Embryonic facial prominence (tissue), 1 donor: Measurements from ENCODE around the gene CRACDL.

Source experiments
- DNase-seq: peaks from one replicate; pipeline ENCODE4 v3.0.0-alpha.2; 2016; ENCODE audit errors: extremely low spot score

The CRACDL gene

DNA sequence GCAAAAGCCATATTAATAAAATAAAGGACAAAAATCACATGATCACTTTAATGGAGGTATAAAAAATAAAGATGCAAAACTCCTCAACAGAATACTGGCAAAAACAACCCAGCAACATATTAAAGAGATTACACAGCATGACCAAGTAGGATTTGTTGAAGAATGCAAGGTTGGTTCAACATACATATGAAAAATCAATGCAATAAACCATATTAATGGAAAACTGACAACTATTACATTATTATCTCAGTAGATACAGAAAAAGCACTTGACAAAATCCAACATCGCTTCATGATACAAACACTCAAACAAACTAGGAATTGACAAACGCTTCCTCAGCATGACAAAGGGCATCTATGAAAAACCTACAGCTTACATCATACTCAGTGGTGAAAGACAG lies 76.7 kb downstream of the CRACDL start:
- DNase-seq: no peak

DNA sequence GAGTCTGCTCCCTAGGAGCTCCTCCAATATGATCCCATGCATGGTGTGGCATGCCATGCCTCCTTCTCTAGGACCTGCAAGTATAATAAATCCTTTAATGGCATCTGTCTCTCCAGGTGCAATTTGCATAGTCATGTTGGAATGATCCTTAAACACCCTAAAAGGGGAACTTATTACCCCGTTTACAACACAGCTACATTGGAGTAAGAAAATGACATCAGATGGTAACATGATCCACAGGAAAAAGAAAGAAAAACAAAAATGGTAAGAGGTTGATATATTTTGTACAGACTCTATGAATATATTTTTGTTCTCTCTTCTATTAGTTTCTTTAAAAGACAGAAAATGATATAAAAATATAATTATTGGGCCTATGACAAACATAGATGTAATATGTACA lies 79.0 kb downstream of the CRACDL start:
- no peak for DNase-seq

DNA sequence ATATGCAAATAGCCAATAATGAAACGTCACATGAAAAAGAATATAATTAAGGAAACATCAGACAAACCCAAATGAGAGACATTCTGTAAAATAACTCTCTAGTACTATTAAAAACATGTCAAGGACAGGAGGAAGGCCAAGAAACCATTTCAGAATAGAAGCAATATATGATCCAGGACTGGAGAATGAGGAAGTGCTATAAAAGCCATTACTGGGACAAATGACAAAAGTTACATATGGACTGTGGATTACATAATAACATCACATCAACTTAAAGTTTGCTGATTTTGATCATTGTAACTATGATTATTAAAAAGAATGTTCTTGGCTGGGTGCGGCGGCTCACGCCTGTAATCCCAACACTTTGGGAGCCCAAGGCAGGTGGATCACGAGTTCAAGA lies 81.3 kb downstream of the CRACDL start:
- no peak for DNase-seq

DNA sequence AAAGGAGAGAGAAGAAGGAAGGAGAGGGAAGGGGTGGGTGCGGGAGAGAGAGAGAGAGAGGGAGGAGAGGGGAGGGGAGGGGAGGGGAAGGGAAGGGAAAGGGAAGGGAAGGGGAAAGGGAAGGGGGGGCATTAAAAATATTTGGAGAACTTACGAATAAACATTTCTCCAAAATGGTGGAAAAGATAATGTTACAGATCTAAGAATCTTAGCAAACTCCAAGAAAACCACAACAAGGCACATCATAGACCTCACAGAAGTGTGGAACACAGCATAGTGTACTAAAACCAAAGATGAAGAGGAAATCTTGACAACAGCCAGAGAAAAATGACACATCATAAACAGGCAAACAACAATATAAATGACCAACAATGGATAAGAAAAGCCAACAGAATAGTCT lies 83.1 kb downstream of the CRACDL start:
- DNase-seq: no peak

DNA sequence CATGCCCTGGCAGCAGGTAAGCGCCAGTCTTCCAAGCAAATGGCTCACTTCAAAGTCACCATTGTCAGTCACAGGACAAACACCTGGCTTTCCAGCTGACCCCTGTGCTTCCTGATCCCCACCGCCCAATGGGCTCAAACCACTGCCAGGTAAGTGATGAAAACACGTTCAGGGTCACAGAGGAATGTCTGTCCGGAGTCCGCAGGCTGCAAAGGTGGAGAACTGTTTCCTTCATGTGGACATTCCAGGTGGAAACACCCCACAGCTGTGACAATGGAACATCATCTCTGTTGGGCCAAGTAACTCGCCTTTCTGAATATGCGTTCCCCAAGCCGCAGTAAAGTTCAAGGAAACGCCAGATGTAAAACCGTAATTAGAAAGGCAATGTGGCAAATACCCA lies 86.0 kb downstream of the CRACDL start:
- no peak for DNase-seq

DNA sequence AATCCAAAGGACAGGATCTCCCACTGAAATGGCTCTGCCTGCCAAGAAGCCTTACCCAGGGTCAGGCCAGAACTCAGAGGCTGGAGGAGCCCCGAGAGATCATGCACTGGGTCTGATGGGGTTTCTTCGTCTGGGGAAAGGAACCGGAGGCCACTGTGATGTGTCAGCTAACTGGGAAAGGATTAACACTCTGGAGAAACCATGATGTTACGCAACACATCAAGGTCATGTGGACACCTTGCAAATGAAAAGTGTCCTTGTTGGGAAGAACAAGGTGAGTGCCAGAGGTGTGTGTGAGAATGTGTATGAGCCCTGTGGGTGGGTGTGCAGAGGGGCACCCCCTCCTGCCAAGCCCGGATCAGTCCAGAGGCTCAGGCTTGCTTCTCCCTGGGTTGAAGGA lies 86.9 kb downstream of the CRACDL start:
- no peak for DNase-seq

DNA sequence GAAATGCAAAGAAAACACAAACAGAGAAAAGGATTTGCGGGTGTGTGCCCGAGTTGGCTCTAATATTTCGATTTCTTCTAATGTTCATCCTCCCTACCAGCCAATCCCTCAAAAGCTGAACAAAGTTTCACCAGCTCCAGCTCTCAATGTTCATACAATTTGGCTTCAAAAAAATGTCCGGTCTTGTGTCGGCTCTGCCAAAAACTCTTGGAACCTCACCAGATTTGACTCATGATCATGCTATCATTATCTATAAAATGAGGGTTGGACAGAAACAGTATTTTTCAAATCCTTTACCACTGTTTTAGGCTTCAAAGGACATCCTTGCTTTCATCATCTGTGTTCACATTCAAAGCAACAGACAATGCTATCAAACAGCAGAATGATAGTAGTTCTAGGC lies 88.2 kb downstream of the CRACDL start:
- no peak for DNase-seq

DNA sequence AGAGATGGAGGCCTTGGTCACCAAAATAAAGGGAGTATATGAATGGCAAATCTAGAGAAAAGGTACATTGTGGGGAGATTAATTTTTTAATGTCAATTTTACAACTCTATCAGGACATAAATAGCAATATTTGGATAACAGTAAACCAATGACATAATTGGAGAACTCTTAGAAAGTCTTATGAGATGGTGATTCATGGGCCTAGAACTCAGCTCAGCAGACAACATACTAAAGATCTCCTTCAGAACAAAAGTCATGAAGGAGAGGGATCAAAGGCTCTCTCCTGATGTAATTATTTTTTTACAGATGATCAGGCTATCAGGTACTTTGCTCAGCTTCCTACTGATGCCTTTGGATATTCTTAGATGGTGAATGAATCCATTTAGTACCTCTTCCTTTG lies 90.0 kb downstream of the CRACDL start:
- DNase-seq: no peak

DNA sequence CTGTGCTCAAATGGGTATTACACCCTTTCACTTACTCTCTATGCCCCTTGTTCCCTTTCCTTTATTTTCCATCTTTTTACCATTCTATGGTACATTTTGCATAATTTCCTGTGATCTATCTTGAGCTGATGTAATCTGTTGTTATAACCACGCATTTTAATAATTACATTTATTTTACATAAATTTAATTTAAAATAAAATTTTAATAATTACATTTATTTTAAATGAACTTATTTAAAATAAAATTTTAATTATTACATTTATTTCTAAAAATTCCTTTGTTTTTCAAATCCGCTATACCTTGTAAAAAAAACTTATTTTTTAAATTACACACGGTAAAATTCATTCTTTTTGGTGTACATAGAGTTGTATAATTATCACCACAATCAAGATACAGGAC lies 93.9 kb downstream of the CRACDL start:
- no peak for DNase-seq

DNA sequence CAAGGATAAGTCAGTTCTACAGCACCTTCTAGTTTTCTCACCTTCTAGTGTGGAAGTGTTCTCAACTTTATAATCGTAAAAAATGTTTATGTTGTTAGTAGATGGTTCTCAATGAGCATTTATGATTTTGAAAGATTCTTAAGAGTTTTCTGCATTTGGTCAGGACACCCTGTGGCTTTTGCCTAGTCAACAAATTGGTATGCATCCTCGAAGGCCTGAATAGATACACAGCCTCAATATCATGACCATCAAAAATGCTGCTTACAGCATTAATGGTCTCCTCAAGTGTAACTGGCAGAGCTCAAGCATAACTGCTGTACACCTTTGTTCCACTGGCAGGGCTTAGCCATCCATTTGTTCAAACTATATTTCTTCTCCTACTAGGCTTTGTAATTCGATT lies 96.7 kb downstream of the CRACDL start:
- DNase-seq: no peak

DNA sequence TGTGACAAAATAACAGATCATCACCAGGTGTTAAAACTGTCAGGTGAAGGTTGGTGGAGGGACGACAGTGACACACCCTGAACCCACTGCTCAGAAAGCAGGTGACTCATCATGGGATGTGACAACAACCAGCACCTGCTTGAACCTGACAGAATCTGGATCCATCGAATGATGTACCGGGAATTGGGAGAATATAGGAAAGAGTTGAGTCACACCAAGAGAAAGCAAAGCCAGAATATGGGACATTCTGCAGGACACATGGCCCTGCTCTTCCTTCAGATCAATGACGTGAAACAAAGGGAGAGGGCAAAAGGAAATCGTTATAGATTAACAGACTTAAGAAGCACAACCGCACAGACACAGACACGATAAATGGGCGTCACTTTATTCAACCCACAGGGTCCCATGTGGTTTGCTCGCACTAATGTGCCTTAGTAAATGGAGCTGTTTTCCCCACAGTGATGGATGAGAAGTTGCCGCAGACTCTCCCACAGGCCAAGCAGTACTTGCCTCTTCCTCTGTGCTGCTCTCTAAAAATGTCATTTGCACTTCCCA lies 100.1 kb downstream of the CRACDL start:
- no peak for DNase-seq

DNA sequence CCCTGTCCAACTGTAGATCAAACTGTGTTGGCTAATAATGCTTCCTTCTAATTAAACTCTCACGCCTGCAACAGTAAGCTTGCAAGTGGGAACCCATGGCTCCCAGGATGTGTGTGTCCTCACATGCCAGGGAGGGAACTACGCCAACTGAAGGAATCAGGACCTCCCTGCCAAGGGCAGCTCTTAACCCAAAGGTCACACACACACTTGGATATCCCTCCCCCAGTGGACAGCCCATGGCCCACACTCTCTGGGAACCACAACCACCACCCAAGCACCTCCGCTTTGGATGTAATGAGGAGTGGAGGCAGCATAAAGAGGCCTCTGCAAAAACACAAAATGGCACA lies 102.1 kb downstream of the CRACDL start:
- DNase-seq: no peak

DNA sequence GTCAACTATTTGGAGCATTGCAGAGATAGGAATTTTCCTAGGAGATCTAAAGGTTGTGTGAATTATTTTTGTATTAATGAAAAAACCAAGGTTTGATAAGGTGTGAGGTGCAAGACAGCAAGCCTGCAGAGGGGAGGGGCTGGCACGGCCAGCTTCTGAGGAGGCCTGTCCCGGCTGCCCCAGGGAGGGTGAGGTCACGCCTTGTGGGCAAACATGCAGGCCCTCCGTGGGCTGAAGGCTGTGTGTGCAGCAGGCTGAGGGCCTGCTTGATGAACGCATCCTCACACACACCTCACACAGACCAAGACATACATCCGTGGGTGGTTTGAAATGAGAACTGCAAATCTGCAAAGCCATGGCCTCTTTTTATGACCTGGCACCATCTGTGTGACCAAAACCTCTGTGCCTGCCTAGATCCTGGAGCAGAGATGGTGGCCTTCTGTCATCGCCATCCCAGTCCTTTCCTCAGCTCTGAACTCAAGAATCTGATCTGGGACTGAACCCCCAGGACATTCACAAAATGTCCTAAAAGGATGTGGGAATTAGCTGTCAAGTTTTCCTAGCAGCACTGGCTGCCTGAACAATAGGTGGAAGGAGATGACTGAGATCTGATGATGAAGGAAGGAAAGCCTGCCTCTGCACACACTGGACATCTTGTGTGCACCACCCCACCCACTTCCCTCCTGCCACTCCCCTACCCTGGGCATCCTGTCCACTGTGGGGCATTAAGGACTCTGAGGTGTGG lies 102.7 kb downstream of the CRACDL start:
- DNase-seq: no peak

DNA sequence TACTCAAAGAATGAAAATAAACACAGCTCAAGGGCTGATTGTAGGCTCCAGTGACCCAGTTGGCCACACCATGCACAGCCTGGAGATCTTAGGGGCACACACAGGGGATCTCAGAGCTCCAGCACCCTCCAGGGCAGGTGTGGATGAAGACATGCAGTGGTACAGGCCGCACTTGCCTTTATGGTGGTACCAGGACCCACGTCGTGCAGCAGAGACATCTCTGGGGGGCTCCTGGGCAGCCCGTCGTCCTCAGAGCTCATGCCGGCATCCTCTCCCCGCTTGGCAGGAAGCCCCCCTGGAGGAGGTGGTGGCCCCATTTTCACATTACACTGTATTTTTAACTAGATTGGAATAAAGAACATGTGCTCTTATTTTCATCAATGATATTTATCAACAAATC lies 103.9 kb downstream of the CRACDL start:
- no peak for DNase-seq

DNA sequence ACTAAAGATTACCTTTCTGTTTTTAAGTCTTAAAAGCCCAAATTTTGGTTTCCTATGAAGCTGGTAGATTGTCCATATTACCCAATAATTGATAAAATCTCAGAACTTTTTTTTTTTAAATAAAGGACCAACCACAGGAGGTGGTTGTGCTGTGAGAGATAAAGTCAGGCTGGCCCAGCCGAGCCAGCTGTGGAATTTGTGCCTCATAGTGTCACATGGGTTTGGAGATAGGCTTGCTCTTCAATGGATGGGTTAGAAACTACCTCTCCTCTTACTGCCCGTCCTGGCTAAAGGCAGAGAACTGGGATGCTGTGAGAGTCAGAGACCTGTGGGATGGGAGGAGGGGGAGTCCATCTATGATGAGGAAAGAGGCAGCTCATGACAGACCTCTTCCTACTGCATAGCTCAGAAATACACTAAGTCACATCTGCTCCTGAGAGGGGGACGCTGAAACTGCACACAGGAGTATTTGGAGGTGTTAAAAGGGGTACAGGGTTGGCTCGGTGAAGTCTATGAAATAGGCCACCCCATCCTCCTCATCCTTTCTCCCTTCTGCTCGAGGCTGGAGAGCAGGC lies 105.4 kb downstream of the CRACDL start:
- no peak for DNase-seq

DNA sequence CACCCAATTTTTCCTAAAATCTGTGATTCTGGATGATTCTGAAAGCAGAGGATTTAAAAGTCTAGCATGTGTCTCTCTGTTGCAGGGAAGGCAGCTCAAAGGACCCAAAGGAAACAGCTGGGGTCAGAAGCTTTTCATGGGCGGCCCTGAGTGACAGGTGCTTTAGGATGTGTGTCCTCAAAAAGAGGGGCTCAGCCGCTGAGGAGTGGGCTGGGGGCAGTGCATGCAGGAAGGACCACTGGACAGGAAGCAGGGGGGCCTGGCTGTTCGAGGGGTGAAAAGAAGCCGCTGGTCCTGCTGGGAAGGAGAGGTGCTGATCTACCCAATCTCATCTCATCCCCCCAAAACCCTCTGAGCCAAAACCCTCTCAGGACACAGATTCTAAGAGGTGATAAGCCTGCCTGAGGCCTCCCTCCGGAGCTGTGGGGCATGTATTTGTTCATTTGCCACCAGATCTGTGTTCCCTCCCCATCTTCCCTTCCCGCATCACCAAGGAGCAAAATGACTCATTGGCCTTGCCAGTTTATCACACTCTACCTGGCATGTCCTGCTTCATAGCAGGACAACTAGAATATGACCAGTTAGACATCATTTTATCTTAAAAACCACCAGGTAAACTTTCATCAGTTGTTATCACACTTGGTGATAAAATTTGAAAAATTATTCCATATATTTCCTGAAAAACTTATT lies 106.3 kb downstream of the CRACDL start:
- no peak for DNase-seq

DNA sequence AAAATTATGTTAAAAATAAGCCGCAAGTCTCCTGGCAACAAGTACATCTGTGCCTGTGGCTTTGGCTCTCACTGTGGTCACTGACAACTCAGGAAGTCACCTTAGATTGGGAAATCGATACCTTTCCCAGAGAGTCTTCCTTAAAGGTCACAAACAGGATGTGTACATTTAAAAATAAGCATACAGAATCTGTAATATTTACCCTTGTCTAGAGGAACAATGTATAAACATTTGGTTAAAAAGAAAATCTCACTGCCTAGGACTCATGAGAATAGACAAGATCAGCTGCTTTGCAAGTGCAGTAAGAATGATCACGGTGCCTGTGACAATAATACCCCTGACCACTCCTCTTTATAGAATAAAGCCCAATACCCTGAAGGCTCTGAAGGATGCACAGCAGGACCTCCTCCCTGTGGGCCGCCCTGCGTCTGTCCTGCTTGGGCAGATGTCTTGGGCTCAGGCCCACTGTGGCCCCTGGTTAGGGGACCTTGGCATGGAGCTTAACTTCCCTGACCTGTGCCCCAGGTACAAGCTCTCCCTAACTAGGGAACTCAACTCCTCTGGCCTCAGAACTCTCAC lies 107.1 kb downstream of the CRACDL start:
- no peak for DNase-seq

DNA sequence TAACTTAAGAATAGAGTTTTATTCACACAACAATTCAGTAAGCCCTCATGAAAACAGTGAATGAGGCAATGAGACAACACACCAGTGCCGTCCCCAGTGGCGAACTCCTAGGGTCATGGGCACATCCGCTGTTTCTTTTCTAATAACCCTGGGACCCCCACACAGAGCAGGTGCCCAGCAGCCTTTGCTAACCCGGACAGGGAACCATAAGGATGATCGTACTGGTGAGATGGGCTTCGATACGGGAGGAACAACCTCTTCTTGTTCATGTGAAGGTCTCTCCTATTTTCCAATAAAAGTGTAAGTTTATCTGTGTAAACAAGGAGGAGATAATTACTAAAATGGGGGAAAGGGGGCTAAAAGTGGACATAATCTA lies 107.7 kb downstream of the CRACDL start:
- DNase-seq: no peak

DNA sequence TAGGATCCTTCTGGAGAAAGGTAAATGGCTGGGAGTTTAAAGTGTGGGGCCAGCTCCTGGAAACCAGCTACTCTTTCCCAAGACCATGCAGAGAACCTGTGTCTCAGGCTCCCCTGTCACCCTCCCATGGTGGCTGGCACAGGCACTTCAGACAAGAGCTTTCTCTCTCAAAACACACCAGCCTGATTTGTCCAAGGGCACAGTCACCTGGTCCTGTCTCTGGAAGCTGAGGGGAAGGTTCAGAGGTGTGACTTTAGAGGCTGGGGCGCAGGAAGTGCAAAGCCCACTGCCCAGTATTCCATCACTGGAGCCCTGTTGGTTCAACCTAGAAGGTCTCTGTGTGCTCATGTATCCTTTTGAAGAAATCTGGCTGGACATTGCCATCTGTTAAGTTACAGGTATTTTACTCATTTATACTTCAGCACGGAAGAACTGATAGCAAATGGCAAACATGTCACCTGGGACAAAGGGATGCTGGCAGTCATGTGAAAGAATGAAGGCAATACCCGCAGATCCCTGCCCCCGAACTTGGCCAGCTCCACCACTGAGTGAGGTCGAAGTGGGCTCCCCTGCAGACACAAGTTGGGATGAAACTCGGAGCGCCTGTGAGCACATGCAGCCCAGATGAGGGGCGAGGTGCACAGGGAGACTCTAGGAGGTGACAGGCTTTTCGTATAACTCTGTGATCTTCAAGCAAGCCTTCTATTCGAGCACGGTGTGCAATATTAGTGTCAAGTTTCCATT lies 108.2 kb downstream of the CRACDL start:
- no peak for DNase-seq

DNA sequence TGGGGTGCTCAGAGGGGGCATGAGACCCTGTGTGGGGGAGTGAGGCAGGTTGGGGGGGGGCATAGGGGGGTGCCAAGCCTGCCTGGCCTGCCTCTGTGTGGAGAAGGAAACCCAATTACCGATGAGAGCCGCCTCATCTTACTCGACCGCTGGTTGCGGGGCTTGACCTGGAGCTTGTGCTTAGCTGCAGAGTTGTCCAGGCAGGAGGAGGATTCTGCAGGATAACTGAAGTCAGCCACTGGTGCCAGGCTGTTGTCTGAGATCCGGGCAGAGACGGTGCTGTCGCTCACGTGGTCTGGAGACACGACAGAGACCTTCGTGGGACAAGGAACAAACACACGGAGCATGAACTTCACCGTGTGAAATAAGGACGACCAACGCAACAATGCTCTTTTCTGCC lies 109.2 kb downstream of the CRACDL start:
- DNase-seq: no peak

DNA sequence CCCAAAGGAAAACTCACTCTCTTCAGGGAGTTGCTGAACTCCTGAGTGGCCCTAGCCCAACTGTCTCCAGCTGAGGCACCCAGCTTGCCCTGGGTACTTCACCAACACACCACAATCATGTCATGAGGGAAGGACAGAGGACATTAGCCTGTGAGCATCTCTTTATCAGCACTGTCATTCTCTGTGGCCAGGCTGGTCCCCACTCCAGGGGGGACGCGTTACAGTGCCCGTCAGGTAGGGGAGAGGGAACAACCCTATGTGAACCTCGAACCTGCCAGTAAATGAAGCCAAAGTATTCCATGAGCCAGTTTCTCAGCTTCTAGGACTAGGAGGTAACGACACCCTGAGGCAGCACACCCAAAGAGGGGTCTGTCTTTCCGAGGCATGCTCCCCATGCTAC lies 110.2 kb downstream of the CRACDL start:
- no peak for DNase-seq

DNA sequence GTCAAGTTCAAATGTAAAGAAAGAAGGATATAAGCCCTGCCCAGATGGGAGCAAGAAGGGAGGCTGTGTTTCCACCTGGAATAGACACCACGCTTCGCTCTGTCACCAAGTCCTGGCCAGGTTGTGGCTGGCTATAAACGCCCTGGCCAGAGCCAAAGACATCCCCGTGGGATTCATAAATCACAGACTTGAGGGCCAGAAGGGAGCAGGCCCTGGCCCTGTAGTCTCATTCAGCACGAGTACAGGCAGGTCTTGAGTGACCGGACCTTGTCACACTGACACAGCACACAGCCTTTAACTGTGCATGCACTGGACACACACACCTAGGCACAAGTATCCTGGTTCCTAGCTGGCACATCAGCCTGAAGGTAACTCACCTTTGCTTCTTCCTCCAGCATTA lies 110.6 kb downstream of the CRACDL start:
- DNase-seq: no peak
